Activated CD4-positive, alpha-beta T cell treated with anti-CD3 and anti-CD28 coated beads, Interleukin-2, amount 50 U/mL, for 1 hour (primary cell): ENCODE measurements around the gene RNF183.
"Not testable (repeated sequence)": the region's sequence is repeated elsewhere in the genome, so short reads cannot be mapped to it uniquely, and the experiment has no call there.

ENCODE experiments used
- DNase-seq: peaks from one replicate; pipeline ENCODE4 v3.0.0-alpha.2; 2020

RNF183 gene

DNA sequence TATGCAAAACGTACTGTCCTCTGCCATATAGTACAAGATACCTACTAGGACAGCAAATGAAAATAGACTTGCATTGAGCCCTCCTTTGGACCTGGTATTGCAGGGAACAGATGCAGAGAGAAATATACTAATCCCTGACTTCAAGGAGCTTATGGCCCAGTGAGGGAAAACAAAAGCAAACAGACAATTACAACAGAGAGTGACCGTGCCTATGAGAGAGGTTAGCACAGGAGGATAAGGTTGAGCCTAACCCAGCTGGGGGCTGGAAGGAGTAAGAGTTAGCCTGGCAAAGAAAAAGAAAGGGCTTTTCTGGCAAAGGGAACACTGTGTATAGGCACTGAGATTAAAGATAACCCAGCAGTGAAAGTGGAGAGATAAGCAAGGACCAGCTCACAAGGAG is 33.3 kb downstream of the RNF183 start:
- DNase-seq: no peak

DNA sequence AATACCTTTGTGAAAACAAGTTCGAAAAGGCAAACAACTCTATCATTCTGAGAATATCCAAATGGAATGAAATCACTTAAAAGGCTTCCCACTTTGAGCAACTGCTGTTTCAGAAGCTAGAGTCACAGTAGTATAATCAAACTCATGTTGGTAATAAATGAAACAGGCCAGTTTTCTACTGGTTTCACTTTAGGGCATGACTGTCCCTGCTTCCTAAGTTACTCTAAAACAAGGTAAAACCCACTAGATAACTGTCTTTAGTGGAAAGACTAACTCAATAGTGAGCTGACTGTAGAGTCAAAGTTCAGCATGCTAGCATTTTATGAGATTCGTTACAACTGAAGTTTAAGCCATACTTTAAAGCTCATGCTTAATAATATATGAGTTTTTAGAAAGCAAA is 33.8 kb downstream of the RNF183 start:
- no peak for DNase-seq

DNA sequence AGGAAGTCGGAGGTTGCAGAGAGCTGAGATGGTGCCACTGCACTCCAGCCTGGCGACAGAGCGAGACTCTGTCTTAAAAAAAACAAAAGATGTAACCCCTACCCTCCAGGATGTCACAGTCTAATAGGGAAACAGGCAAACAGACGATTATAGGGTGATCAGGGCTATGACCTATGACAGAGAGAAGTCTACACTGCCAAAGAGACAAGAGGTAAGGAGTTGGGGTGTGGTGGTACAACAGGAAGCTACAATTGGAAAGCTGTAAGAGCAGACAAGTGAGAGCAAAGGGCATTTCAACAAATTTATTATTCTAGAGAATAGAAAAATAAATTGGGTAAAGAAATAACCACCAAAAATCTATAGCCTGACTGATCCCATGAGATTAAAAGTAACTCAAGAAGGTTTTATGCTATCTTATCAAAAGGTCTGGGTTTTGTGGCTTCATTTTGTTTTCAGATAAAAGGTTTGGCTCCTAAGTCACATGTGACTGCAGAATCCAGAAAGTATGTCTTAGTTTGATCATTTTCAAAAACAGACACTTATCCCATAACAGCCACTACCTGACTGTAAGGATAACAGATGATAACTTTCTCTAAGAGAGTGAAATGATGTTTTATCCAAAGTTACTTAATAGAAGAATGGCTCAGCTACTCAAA is 35.1 kb downstream of the RNF183 start:
- DNase-seq: no peak

DNA sequence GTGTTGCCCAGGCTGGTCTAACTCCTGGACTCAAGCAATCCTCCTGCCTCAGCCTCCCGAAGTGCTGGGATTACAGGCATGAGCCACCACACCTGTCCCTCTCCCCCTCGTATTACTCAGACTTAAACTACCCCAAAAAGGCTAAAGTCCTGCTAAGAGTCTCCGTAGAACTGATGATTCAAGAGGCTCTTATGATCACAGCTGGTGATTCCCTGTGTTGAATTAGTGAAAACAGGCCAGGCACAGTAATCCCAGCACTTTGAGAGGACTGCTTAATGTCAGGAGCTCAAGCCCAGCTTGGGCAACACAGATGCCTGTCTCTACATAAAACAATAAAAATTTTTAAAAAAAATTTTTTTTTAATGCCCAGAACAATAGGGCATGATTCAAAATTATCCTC is 37.0 kb downstream of the RNF183 start:
- DNase-seq: no peak

DNA sequence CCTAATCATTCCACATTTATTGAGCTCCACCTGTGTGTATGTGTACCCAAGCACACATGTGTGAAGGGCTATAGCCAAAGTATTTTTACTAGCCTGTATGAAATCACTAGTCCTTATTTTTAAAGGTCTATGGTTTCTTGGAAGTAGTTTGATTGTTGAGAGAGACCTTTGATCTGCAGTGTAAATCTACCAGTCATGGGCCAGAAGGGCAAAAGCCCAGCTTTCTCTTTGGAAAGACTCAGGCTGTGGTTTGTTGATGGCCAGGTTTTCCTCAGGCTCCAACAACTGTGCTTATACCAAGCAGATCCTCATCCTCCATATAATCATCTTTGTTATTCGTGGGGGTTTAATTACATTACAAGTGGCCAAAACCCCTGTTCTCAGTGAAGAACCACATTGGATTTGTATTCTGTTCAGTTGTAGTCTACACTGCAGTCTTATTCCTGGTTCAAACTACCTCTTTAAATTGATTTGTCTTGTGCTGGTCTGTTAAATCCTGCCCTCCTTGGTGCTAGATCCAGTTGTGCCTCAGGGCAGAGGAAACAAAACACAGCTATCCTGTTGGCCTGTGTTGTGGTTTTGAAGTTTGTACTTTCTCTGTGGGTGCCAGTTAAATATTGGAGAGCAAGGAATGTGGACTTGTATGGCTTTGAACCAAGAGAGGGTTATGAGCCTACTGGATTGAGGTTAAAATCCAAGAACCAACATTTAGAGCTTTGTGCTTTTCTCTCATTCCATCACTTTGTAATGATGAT is 41.1 kb downstream of the RNF183 start:
- DNase-seq: no peak

DNA sequence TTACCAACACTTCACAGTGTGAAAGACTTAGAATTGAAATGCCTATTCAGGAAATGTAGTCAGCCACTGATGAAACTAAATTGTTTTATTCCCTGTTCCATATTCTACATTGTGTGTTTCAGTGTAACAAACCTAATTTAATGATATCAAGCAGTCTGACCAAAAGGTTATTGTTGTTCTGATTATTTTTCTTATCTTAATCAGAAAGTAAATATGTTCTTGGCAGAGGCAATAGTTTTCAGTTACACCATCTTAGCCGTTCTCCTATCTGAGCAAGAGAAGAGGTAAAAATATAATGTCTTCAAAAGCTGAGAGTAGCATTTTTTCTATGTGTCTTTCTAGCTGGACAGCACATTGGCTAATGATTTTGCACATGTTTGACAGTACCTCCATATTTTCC is 44.9 kb downstream of the RNF183 start:
- no peak for DNase-seq

DNA sequence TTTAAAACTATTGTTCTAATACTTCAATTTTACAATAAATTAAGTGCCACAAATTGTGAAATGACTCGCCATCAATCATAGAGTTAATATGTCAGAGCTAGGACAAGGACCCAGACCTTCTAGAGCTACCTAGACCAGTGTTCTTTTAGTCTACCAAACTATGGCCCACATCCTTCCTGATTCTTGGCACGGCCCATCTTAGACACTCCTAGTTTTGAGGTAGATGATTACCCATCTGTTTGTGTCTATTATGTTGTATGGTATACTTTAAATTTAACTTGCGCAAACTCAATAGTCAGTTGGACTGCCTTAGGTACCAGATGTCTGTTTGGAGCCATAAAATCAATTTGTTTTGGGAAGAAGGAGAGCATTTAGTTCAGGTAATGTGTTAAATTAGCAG is 45.3 kb downstream of the RNF183 start:
- no peak for DNase-seq

DNA sequence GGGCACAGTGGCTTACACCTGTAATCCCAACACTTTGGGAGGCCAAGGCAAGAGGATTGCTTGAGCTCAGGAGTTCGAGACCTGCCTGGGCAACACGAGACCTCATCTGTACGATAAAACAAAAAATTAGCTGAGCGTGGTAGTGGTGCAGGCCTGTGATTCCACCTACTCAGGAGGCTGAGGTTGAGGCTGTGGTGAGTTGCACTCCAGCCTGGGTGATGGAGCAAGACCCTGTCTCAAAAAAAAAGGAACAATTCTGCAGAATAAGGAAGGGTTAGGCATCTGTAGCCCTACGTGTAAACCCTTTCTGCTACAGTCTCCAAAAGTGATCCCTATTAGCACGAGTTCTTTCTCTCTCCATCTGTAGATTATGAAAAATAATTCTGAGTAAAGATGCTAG is 47.7 kb downstream of the RNF183 start:
- no peak for DNase-seq

DNA sequence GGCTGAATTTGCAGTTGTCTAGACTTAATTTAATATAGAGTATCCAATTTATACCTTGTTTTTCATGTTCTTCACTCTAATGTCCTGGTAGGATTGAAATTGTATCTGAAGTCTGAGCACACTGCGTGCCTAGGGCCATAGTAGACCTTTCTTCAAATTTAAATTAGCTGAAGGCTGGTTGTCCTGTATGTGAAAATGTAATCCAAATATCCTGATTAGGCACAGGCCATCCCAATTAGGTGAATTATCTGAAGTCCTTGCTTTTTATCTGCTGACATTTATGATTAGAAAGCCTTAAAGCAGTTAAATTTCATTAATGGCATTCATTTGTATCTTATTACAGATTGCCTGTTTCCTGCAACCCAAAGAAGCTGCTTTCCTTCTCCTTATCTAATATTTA is 48.2 kb downstream of the RNF183 start:
- DNase-seq: no peak

DNA sequence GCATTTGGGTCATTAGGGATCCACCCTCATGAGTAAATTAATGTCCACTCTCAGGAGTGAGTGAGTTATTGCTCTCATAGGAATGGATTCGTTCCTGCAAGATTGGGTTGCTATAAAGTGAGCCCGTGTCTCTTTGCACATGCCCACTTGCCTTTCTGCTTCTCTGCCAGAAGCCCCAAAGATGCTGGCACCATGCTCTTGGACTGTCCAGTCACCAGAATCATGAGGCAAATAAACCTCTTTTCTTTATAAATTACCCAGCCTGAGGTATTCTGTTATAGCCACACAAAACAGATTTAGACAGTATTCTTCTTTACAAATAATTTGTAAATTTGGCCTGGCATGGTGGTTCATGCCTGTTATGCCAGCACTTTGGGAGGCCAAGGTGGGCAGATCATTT is 52.4 kb downstream of the RNF183 start:
- DNase-seq: no peak

DNA sequence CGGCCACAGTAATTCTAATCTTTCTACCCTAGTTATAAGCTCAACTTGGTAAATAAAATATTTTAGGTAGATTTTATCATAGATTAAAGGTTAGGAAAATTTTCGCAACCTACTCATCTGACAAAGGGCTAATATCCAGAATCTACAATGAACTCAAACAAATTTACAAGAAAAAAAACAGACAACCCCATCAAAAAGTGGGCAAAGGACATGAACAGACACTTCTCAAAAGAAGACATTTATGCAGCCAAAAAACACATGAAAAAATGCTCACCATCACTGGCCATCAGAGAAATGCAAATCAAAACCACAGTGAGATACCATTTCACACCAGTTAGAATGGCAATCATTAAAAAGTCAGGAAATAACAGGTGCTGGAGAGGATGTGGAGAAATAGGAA is 53.5 kb downstream of the RNF183 start:
- DNase-seq: not testable (repeated sequence)

DNA sequence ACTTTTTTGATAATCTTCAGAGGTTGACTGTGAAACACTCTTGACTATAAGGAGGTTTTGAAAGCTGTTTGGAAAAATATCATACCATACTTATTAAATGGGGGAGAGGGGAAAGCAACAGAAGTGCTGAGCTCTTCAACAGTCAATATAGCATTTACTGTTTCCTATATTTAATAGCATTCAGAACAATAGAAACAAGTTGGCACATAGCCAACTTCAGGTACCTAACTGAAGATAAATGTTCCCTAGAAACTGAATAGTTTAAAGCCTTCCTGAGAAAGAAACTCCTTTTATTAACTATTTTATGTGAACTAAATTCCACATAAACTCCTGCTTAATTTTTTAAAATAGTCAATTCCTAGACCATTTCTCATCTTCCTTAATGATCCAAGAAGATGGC is 55.5 kb downstream of the RNF183 start:
- no peak for DNase-seq
